Amygdala (tissue), 56 donors: Measurements from ENCODE around the gene LONP1.

ENCODE experiments used
- DNase-seq, 56 donors: peaks; one replicate each; lab custom pipeline; 2025; lab: John Stamatoyannopoulos, UW

Gene LONP1

GRCh38 chr19:5680437-5681368 is 39.2 kb downstream of the LONP1 start, which contains the start of the genes HSD11B1L and MICOS13:
TSS of gene HSD11B1L (plus strand) at chr19:5681027. CDS start at chr19:5684833, 3,806 bp downstream.
TSS of gene MICOS13 (minus strand) at chr19:5680516. CDS start at chr19:5680486, 30 bp downstream.
- peak; percentile 77 to 100 (median 99) for DNase-seq

- DNase-seq = peak in 13 of 56 donors; percentile 56 to 81 (median 66)
These were observed 39.9 kb downstream of the LONP1 start for GRCh38 chr19:5680084-5680436.

GRCh38 chr19:5679289-5680083 is 40.5 kb downstream of the LONP1 start:
- no peak for DNase-seq

- no peak for DNase-seq
These were observed 41.8 kb downstream of the LONP1 start for GRCh38 chr19:5678071-5678718.

GRCh38 chr19:5677580-5677979 is 42.4 kb downstream of the LONP1 start:
- DNase-seq = no peak

- DNase-seq = no peak
These were observed 42.8 kb downstream of the LONP1 start for GRCh38 chr19:5677136-5677535.

GRCh38 chr19:5676772-5677105 is 43.2 kb downstream of the LONP1 start:
- no peak for DNase-seq

GRCh38 chr19:5676105-5676771 is 43.7 kb downstream of the LONP1 start:
- DNase-seq = no peak

- no peak for DNase-seq
These were observed 45.2 kb downstream of the LONP1 start for GRCh38 chr19:5674714-5675113.

- no peak for DNase-seq
These were observed 46.2 kb downstream of the LONP1 start for GRCh38 chr19:5673752-5674151.

- DNase-seq = no peak
These were observed 47.1 kb downstream of the LONP1 start for GRCh38 chr19:5672708-5673459.

GRCh38 chr19:5671600-5671999 is 48.3 kb downstream of the LONP1 start:
- no peak for DNase-seq

GRCh38 chr19:5669212-5669611 is 50.7 kb downstream of the LONP1 start:
- DNase-seq = no peak

GRCh38 chr19:5667751-5668271 is 52.1 kb downstream of the LONP1 start:
- no peak for DNase-seq

- DNase-seq = no peak
These were observed 52.9 kb downstream of the LONP1 start for GRCh38 chr19:5666921-5667610.

GRCh38 chr19:5665781-5666513 is 54.0 kb downstream of the LONP1 start:
- DNase-seq = no peak

- no peak for DNase-seq
These were observed 55.4 kb downstream of the LONP1 start for GRCh38 chr19:5664515-5664914.

- no peak for DNase-seq
These were observed 56.0 kb downstream of the LONP1 start for GRCh38 chr19:5663904-5664303.
